ENCODE data around the gene BFSP2. TPM values are rescaled to one million over a fixed set of nuclear protein-coding genes. Genes with fewer than 3 reads are reported as not detected.

The BFSP2 gene
- total RNA-seq, 1 donor from 2014 or later, result not detected

GRCh38 chr3:133371181-133371580, 28.7 kb upstream of the BFSP2 start:
- no peak overlapping the region for H3K4me3 ChIP-seq (ENCODE audit: low read depth, low read length)
- TF ChIP-seq CTCF (IDR thresholded peaks at IDR 0.05; ENCODE audit: insufficient read depth, low read length, poor library complexity, severe bottlenecking), result no peak
- no peak for DNase-seq (ENCODE audit: low read depth)
- H3K36me3 ChIP-seq (ENCODE audit: control insufficient read depth, insufficient read depth, low read length), result no peaks in the 10 kb centered on the region
- no peaks in the 10 kb centered on the region for H3K27me3 ChIP-seq (ENCODE audit: control insufficient read depth, insufficient read depth, low read length)

GRCh38 chr3:133371676-133372075, 28.2 kb upstream of the BFSP2 start:
- Histone ChIP-seq H3K4me3 (ENCODE audit: low read depth, low read length) (no peak overlapping the region), H3K36me3 (ENCODE audit: control insufficient read depth, insufficient read depth, low read length) (no peaks in the 10 kb centered on the region), H3K27me3 (ENCODE audit: control insufficient read depth, insufficient read depth, low read length) (no peaks in the 10 kb centered on the region)
- no peak for TF ChIP-seq CTCF (IDR thresholded peaks at IDR 0.05; ENCODE audit: insufficient read depth, low read length, poor library complexity, severe bottlenecking)
- DNase-seq (ENCODE audit: low read depth), result no peak

GRCh38 chr3:133374708-133375402, 25.0 kb upstream of the BFSP2 start:
- Histone ChIP-seq H3K27me3 (ENCODE audit: control insufficient read depth, insufficient read depth, low read length) (no peaks in the 10 kb centered on the region), H3K4me3 (ENCODE audit: low read depth, low read length) (no peak overlapping the region), H3K36me3 (ENCODE audit: control insufficient read depth, insufficient read depth, low read length) (no peaks in the 10 kb centered on the region)
- no peak for DNase-seq (ENCODE audit: low read depth)
- TF ChIP-seq CTCF (IDR thresholded peaks at IDR 0.05; ENCODE audit: insufficient read depth, low read length, poor library complexity, severe bottlenecking), result no peak

- H3K27me3 ChIP-seq (ENCODE audit: control insufficient read depth, insufficient read depth, low read length), result no peaks in the 10 kb centered on the region
- H3K36me3 ChIP-seq (ENCODE audit: control insufficient read depth, insufficient read depth, low read length), result no peaks in the 10 kb centered on the region
- DNase-seq (ENCODE audit: low read depth), result no peak
- TF ChIP-seq CTCF (IDR thresholded peaks at IDR 0.05; ENCODE audit: insufficient read depth, low read length, poor library complexity, severe bottlenecking), result no peak
- H3K4me3 ChIP-seq (ENCODE audit: low read depth, low read length), result no peak overlapping the region
Observed at GRCh38 chr3:133375403-133375745, 24.5 kb upstream of the BFSP2 start.

GRCh38 chr3:133376810-133377209, 23.0 kb upstream of the BFSP2 start:
- TF ChIP-seq CTCF (IDR thresholded peaks at IDR 0.05; ENCODE audit: insufficient read depth, low read length, poor library complexity, severe bottlenecking), result peak; percentile 9
- no peak for DNase-seq (ENCODE audit: low read depth)
- Histone ChIP-seq H3K36me3 (ENCODE audit: control insufficient read depth, insufficient read depth, low read length) (no peaks in the 10 kb centered on the region), H3K27me3 (ENCODE audit: control insufficient read depth, insufficient read depth, low read length) (no peaks in the 10 kb centered on the region), H3K4me3 (ENCODE audit: low read depth, low read length) (no peak overlapping the region)

GRCh38 chr3:133377396-133377795, 22.5 kb upstream of the BFSP2 start:
- Histone ChIP-seq H3K27me3 (ENCODE audit: control insufficient read depth, insufficient read depth, low read length) (no peaks in the 10 kb centered on the region), H3K36me3 (ENCODE audit: control insufficient read depth, insufficient read depth, low read length) (no peaks in the 10 kb centered on the region), H3K4me3 (ENCODE audit: low read depth, low read length) (no peak overlapping the region)
- TF ChIP-seq CTCF (IDR thresholded peaks at IDR 0.05; ENCODE audit: insufficient read depth, low read length, poor library complexity, severe bottlenecking), result peak; percentile 30
- DNase-seq (ENCODE audit: low read depth), result no peak
